HG03039 (cell line): ENCODE results near the gene EEFSEC.

Experiments
- ATAC-seq: cut with Tn5 transposase; IDR thresholded peaks from one replicate; pipeline ENCODE4 v1.9.1; 2021; ENCODE audit warnings: mild to moderate bottlenecking, moderate library complexity; ENCODE audit not compliant: unreplicated experiment

Gene EEFSEC

GRCh38 chr3:128383316-128384235 is 230.3 kb downstream of the EEFSEC start:
- ATAC-seq = no peak

GRCh38 chr3:128385080-128385832 is 232.0 kb downstream of the EEFSEC start:
- ATAC-seq = no peak

DNA sequence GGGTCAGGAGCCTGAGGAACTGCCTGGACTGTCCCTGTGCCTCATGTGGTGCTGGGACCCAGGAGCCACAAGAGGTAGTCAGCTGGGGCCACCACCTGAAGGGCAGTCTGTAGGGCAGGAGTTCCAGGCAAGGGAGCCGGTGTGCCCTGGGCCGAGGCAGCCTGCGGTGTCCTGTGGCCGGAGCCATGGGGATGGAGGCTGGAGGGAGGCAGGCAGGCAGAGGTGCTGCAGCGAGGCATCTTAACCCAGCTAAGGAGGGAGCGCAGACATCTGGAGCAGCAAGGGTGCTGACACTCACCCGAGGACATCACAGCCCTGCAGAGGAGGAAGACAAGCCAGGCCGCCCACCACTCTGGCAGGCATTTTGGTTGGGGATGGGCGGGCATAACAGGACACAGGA is 235.7 kb downstream of the EEFSEC start:
- ATAC-seq = no peak

- ATAC-seq = no peak
Measured at GRCh38 chr3:128390867-128391266, 237.6 kb downstream of the EEFSEC start.

DNA sequence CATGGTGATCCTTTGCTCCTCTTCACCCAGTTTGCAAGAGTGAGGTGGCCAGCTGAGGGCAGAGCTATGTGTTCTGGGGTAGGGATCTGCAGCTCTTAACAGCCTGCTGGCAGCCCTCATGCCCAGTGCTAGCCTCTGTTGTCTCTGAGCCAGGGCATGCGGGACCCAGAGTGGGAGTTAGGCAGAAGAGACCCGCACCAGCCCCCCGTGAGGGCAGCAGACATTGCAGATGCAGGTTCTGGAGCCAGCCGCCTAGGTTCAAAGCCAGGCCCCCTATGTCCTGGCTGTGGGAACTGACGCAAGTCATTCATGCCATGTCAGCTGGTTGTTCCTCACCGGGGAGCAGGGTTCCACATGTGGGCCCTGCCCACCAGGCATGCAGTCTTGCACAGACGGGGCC is 238.7 kb downstream of the EEFSEC start:
- ATAC-seq = no peak

DNA sequence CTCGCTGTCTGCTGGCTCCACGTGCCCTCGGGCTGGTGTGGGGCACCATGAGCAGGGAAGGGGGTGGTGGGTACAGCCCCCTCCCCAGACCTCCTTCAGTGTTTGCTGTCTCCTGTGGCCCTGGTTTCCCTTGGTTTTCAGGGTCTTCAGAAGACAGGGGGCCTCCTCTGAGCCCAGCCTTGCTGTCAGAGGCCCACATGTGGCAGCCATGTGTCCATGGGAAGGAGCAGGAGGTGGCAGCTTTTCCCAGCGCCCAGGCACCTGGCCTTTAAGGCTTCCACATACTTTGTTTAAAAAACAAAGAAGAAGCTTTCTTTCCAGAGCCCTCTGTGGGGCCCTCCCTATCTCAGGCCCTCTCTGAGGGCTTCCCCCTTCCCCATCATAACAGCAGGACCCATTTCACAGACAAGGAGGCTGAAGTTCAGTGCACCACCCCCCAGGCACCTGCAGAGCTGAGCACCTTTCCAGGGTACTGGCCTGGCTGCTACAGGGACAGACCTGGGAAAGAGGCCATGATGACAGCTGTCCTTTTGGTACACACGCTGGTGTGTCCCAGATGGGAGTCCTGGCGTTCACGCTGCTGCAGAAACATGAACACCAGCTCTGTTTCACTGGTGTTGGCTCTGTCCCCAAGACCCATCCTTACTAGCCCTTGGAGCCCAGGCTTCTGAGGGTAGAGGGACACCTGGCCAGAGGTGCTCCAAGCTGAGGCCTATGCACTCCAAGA is 239.7 kb downstream of the EEFSEC start:
- no peak for ATAC-seq

DNA sequence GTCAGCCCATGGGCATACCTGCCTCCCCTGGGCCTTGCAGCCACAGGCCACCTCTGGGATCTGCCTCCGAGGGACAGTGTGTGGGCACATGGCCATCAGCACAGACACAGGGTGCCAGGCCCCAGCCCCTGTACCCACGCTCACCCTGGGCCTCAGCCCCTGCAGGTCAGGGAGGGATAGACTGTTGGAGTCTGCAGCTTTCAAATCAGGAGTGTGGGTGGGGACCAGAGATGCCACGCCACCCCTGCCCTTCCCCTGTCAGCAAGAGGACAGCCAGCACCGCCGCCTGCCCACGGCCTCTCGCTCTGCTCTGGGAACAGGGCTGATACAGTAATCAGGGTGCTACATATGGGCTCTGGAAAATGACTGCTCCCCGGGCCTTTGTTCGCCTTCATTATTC is 240.8 kb downstream of the EEFSEC start:
- no peak for ATAC-seq

DNA sequence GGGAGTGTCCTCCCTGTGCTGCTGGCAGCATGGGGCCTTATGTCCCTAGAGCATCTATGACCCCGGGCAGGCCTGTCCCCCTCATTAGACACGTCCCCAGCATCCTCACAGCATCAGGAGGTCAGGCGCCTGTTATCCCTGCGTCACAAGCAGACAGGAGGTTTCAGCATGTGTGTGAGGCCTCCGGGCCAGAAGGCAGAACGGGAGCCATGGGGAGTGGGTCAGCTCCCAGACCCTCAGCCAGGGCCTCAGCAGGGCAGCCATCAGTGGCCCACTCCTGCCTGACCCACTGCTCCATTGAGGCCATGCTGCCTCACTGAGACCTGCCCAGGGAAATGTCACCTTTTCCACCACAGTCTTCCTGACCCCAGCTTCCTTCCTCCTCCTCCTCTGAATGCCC is 241.8 kb downstream of the EEFSEC start:
- no peak for ATAC-seq

GRCh38 chr3:128395500-128396162 is 242.3 kb downstream of the EEFSEC start:
- no peak for ATAC-seq

- no peak for ATAC-seq
Measured at GRCh38 chr3:128397484-128397883, 244.2 kb downstream of the EEFSEC start.

- no peak for ATAC-seq
Measured at GRCh38 chr3:128398586-128398985, 245.3 kb downstream of the EEFSEC start.

GRCh38 chr3:128399221-128399915 is 246.1 kb downstream of the EEFSEC start:
- ATAC-seq = no peak

- no peak for ATAC-seq
Measured at GRCh38 chr3:128400671-128401070, 247.4 kb downstream of the EEFSEC start.

DNA sequence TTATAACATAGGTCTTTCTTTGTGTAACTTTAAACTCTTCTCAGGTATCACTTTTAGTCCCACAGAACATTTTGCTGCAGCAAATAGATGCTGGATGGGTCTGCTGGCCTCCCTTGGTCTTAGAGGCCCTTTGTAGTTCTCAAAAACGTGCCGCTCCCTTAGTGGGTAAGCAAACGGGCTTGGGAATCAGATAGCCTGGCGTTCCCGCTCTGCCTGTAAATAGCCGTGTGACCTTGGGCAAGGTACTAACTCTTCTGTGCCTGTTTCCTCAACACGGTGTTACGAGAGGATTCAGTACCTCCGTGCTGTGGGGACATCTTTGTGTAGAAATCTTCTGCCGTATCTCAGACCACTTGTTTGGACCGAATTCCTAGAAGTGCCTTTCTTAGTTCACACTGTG is 249.0 kb downstream of the EEFSEC start:
- no peak for ATAC-seq

DNA sequence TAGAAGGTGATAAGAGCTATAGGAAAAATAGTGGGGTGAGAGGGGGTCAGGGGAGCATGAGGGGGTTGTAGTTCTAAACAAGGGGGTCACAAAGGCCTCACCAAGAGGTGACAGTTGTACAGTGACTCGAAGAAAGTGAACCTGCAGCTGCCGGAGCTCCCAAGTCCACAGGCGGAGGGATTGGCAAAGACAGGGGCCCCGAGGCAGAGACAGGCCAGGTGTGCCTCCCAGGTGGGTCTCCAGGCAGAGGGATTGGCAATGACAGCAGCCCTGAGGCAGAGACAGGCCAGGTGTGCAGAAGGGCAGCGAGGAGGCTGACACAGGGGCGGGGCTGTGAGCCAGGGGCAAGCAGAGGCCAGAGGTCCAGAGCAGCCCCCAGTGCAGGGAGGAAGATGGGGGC is 249.7 kb downstream of the EEFSEC start:
- no peak for ATAC-seq

DNA sequence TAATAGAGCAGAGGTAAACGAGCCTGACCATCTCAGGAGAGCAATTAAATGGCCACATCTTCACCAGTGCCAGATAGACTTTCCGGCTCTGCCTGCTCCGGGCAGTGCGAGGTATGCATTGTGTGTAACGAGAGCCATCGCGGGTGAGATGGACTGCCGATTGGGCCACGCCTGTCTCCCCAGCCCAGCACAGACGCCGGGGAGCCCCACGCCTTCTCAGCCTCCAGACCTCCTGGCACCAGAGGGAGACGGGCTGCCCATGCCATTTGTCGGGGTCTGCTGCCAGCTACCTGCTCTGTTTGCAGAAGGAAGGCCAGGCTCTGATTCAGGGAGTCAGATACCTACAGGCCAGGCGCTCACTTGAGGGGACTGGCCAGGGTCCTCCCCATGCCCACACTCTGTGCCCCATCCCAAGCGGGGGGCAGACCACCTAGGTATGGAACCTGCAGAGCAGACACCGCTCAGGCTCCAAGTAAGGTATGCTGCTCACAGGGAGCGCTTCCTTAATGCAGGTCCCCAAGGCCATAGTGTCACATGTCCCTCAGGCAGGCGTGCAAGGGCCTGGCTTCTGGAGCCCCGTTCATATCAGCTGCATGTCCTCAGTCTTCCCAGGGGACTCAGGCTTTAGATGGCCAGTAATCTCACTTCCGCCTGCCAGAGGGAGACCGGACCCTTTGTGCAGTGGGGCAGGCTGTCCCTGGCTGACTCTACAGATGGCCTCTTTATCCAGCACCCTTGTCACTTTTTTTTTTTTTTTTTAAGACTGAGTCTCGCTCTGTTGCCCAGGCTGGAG is 251.2 kb downstream of the EEFSEC start:
- no peak for ATAC-seq

GRCh38 chr3:128405554-128406277 is 252.4 kb downstream of the EEFSEC start:
- ATAC-seq = no peak

DNA sequence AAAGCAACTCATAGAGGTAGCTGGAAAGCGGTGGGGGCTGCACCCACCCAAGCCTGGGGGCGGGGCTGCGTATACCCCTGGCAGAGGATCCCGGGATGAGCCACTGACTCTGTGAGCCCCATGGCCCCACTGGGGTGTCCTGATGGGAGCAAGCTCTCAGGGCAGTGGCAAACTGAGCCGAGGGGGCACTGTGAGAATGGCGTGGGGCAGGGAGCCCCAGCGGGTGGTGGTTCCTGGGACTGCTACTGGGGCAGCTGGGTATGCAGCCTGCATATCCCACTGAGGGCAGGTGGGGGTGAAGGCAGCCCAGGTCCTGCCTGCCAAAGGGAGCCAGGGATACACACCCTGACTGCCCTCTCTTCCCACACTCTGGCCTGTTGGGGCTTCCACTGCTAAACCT is 254.0 kb downstream of the EEFSEC start:
- ATAC-seq = no peak
